HG03060 (cell line): Measurements from ENCODE around the gene CRYBG1.

ENCODE experiments used
- ATAC-seq: cut with Tn5 transposase; IDR thresholded peaks from one replicate; pipeline ENCODE4 v1.9.1; 2021; ENCODE audit warnings: low read depth, moderate number of reproducible peaks; ENCODE audit not compliant: unreplicated experiment

The CRYBG1 gene

DNA sequence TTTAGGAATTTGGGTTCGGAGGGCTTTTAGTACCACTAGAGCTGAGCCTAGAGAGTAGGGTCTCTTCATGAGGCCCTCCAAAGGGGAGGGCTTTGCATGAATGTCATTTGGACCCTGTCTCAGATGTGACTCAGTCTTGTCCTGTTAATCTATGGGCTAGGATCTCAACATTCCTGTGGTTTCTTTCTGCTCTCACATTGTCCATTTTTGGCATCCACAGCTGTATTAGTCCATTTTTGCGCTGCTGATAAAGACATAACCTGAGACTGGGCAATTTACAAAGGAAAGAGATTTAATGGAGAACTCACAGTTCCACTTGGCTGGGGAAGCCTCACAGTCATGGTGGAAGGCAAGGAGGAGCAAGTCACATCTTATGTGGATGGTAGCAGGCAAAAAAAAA lies 61.0 kb downstream of the CRYBG1 start:
- ATAC-seq = no peak

DNA sequence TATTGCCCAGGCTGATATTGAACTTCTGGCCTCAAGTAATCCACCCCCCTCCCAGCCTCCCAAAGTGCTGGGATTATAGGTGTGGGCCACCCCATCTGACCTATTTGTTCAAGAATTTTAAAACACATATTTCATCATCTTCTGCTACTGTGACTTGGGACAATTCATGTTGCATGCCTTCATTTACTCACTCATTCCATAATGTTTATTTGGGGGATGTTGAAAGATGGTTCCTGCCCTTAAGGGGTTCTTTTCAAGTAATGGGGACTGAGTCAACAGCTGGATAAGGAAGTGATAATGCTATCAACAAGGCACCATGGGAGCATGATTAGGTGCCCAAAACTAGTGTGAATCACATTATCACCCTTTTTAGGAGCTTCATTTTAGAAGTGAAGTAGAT lies 62.0 kb downstream of the CRYBG1 start:
- ATAC-seq = no peak

DNA sequence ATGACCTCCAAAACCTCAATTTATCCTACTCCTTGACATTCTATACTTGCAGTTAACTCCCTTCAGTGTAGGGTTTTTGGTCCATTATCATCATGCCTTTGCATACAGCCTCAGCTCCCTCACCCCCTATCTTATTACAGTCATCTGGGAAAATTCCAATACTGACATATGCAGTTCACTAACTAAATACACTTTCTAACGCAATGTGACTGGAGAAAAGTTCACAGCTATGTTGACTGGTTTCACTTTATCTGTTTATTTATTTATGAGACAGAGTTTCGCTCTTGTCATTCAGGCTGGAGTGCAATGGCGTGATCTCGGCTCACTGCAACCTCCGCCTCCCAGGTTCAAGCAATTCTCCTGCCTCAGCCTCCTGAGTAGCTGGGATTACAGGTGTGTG lies 64.9 kb downstream of the CRYBG1 start:
- ATAC-seq = no peak

DNA sequence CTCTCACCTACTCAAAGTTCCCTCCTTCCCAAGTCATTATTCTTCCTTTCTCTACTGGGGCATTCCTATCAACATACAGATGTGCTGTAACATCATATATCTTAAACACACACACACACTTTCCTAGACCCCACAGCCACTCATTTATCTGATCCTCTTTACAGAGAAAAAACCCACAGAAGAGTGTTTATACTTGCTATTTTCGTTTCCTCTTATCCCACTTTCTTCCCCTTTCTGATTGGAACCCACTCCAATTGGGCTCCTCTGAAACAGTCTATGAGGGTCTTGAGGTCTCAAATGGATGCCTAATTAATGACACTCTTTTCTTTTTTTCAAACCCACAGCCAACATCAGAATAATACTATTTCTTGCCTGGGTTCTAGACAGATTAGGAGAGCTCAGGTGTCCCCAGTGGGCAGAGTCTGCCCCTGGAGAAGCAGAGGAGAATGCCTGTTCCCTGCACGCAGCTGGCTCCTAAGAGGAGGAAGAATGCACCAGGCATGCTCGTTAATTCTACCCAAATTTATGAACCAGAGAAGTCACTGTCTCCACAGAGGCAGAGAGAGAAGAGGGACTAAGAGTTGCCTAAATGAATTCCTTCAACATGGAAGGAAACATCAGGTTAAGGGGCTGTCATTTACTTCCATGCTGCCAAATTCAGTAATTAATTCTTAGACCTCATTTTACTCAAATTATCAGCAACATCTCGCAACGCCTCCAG lies 65.9 kb downstream of the CRYBG1 start:
- ATAC-seq = no peak

DNA sequence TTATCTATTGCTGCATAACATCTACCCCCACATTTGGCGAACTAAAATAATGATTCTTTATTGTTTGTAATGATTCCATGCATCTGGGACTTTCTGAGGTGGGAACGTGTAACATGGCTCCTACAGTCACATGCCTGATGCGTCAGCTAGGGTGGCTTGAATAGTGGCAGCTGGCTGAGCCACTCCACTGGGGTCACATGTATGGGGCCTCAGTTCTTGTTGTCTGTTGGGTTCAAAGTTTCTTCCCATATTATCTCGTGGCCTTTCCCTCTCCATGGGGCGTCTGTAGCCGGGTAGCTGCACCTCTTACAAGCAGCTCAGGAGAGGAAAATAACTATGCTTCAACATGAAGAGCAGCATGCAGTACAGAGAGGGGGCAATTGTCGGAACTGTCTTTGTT lies 69.9 kb downstream of the CRYBG1 start:
- ATAC-seq = no peak

DNA sequence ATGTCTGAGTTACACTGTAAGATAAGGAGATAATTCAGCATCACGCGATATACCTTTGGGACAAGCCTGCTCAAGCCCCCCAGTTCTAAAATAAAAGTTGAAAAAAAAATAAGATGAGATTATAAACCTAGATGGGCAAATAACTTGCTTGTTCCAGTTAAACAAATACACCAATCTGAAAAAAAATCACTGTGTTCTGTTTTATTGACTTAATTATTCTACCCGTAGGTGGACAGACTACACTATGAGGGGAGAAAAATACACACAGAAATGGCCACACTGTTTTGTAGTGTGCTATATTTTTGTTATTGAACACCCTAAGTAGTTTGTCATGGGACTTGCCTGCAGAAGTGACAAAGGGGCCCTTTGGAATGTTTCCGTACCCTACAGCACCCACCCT lies 70.9 kb downstream of the CRYBG1 start:
- ATAC-seq = no peak

DNA sequence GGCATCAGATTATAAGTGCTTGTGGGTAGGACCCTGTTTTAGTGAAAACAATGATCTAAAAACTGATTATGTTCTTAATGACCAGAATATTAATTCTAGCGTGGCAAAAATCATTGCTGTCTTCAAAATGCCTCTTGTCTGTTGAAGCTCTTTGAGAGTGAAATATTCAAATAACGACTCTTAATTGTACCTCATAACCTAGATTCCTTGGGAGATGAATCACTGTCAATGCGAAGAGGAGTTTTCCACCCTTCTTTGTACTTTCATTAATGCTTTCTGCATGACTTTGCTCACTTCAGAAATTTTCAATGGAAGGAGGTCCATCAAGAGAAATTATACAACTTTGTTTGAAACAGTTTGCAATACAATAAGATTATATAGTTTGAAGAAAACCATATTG lies 71.5 kb downstream of the CRYBG1 start:
- no peak for ATAC-seq

DNA sequence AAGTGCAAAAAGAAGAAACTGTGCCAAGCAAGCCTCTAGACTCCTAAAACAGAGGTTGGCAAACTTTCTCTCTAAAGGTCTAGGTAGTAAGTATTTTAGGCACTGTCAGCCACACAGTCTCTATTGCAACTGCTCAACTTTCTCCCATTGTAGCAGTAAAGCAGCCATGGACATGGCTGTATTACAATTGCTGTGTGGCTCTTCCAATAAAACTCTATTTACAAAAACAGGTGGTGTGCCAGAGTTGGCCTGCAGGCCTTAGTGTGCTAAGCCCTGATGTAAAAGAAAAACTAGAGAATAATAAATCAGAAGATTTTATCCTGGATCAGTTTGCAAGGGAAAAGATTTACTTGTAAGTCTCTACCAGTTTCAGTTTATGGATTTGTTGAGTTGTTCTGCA lies 74.0 kb downstream of the CRYBG1 start:
- no peak for ATAC-seq

DNA sequence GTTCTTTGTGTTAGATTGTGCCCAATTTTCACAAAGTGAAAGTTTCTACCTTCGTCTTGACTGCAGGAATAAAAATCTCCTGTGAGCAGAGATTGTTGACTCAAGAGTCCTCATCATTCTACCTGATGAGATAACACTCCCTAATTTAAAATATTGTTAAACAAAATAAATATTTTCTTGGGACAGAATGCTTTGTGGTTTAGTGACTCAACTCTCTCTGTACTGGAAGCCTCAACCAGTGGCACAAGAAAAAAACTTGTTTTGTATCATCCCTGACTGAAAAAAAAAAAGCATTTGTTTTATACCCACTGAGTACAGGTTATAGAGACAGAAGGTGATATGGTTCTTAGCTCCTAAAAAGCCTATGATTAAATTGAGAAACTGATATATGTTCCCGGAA lies 78.9 kb downstream of the CRYBG1 start:
- ATAC-seq = no peak

DNA sequence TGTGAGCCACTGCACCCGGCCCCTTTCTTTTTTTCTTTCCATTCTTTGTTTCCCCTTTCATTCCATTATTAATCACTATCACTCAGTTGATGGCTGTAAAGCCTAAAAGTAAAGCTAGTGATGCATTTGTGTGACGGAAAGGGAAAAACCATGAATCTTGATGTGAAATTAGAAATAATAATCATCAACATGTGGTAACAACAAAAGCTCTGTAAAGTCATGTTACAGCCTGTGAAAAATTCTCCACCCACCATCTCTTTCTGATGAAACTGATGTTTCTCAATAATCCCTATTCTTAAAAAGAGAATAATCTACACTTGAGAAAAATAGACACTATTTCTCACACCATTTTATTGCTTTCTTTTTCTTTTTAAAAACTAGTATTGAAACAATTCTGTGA lies 80.0 kb downstream of the CRYBG1 start:
- ATAC-seq = no peak

DNA sequence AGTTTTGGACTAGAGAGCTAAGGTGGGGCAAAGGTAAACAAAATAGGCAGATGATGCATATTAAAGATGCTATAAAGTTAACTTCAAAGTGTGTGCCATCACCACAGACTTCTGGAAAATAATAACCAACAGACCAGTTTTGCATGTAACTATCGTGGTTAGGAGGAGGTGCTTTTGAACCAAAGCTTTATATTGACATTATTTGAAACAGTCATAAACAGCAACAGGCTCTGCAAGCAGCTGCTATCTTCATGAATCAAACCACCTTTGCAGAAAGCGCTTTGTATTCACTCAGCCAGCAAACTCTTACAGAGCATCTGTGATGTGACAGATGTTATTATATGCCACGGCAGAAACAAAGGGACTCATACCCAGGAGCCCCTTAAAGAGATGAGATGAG lies 81.9 kb downstream of the CRYBG1 start:
- ATAC-seq = no peak

DNA sequence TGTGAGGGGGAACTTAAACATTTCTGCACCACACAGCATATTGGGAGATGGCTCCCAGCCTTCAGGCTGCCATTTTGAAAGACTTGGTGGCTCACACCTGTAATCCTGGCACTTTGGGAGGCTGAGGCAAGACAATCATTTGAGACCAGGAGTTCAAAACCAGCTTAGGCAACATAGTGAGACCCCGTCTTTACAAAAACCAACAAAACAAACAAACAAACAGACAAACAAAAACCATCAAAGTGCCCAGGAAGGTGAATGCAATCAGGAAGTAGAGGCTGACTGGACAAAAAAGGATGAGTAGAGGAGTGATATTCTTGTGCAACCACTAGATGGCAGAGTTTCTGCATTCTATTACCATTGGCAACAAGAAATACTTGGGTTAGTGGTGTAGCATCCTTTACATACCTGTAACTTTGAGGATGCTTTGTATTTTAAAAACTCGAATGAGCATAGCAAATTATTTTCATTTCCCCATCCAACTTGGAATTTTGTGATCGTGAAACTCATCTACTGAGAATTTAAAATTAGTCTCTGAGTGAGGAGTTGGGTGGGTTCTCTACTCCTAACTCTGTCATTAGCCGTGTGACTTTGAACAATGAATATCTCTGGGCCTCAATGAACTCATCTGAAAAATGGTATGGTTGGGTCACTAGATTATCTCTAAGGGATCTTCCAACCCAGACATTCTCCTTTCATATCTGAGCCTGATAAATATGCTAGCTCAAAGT lies 84.4 kb downstream of the CRYBG1 start:
- no peak for ATAC-seq

DNA sequence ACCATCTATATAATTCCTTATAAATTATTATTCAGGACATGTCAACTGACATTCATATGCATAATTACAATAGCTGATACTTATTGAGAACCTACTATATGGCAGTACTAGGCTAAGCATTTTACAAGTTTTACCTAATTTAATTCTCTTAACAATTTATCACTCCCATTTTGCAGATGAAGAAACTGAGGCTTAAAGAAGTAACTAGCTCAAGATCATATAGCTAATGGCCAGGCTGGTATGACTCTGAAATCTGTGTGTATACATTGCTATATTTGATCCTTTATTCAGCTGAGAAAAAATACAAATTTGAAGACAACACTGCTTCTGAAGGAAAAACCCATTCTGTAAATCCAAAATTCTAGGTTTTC lies 85.0 kb downstream of the CRYBG1 start:
- ATAC-seq = no peak

DNA sequence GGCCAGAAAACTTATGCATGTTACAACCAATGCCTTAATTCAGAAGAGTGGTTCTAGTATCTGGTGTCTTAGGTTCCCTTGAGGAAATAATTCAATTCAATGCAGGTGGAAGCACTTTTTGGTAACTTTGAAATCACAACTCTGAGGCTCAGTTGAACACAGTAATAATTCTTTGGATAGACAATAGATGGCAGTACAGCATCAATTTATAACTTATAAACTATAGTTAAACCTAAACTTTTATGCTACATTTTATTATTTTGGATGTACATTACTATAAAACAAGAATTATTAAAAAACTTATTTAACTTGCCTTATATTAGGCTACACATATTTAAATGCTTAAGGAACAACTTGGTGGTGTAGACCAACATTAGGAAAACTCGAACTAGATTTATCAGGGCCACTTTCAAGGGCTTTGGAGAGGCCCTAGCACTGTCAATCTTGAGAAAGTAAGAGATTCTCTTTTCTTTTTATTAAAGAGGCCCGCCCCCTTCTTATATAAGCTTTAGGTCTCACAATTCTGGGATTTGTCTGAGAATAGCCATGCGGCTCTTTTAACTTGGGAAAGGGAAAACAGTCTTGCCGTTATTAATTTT lies 85.9 kb downstream of the CRYBG1 start:
- no peak for ATAC-seq

DNA sequence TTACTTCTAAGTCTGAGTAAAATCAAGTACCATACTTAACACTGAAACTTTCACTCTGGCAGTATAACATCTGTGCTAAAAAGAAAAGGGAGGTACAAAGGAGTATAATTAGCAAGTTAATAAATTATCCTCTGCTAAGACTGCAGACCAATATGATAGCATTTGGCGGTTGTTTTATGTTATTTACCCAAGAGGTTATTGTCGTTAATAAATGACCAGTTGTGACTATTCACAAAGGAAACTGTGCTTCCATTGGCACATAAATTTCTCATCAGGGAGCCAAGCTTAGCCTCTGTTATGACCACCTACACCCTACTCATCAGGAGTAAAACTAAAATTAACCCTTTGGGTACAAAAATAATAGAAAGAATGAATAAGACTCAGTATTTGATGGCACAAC lies 86.5 kb downstream of the CRYBG1 start:
- no peak for ATAC-seq

DNA sequence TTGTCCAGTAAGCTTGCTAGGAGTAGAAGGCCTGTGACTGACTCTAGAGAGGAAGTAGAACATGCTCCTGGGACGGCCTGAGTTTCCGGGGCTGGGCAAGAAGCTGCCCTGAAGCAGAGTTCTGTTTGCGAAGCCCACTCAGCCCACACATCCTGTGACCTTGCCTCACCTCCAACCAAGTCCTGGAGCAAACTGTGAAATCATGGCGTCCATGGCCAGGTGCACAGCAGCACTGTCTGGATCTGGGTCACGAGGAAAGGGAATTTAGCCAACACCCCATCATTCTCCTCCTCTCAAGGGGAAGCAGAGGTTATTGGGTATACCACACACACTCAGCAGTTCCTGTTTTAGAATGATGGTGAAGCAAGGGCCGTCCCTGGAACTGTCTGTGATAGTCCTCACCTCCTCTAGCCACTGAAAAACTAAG lies 87.5 kb downstream of the CRYBG1 start:
- no peak for ATAC-seq

DNA sequence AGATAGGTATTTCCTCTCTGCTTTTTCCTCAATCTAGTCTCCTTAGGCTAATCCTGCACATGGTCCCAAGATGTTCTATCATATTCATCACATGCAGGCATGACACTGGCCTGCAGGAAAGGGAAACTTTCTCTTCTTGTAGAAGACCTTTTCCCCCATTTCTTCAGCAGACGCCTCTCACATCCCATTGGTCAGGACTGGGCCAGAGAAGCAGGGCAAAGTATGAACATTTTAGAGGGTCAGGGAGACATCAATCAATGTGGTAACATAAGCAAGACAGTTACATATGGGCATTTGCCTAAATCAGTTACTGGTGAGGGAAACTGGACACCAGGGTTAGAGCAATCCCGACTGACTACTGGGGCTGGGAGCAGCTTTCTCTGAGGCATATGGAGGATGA lies 90.1 kb downstream of the CRYBG1 start:
- no peak for ATAC-seq

DNA sequence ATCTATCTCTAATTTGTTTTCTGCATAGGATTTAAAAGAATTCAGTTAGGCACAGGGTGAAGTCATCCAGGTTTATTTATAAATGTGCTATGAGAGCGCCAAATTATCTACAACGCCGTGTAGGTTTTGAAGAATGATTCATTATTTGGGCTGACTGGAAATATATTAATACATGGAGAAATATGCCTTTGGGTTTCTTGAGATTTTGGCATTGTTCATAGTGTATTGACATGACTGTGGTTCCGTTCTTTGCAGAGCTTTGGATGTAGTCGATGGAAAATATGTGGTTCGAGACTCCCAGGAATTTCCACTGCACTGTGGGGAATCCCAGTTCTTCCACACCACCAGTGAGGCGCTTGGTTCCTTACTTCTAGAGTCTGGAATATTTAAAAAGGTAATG lies 90.9 kb downstream of the CRYBG1 start:
- ATAC-seq = no peak

DNA sequence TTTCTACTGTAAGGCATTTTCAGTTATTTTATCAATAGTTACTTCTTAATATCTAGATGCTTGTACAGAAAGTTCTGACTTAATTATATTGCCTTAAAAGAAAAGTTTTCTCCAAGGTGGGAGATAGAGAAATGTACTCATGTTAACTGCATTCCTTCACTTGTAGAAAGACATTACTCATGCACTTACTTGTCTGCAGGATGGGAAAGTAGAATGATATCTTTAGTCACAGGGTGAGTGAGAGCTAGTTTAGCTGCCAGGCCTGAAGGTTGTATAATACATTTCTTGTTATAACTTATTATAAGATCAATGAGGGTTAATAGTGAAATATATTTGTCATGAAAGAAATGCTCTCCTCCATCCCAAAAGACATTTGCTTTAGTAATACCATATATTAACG lies 92.1 kb downstream of the CRYBG1 start:
- no peak for ATAC-seq

DNA sequence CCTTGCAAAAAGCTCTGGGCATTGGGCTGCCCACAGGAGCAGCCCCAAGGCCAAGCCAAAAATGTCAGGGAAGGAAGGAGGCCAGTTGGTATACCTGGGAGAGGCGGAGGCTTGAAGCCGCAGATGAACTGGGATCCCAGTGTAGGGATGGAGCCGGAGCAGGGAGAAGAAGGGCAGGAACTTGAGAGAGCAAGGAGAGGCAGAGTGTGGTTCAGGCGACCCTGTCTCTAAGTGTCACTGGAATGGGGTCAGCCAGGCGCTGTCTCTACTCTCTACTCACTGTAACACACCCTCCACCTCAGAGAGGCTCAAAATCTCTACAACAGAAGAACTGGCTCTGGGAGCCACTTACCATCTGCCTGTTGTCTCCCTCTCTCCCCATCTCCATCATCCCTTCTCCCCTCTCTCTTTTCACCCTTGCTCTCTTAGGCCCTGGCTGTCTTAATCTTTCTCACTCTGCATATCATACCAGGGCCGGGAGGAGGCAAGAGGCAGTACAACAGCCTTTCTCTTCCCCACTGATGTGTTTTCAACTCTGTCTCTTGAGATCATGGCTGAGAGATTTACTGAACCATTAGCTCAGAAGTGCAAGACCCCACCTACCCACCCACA lies 93.3 kb downstream of the CRYBG1 start:
- ATAC-seq = no peak

DNA sequence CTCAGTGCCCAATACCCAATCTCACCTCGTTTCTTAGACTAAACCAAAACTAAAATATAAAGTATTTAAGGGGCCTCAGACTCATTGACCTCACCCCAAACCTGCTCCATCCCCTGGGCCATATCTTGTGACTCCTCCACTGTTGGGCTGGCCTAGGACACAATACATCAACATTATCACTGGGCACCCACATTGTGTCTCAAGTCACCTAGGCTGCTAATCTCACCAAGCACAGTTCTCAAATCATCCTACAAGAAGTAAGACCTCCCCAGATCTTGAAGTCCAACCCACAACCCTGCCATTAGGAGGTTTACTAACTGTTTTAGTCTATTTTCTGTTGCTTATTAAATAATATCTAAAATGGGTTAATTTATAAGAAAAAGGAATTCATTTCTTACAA lies 96.2 kb downstream of the CRYBG1 start:
- ATAC-seq = no peak
